Activated naive CD4-positive, alpha-beta T cell treated with anti-CD3 and anti-CD28 coated beads for 36 hours (primary cell): ENCODE measurements around the gene GABRD. TPM values are rescaled to one million over a fixed set of nuclear protein-coding genes. Genes with fewer than 3 reads are reported as not detected.

Experiments used
- CTCF ChIA-PET: fragments of 350-600 bp; sonication (Branson Sonifier 250); formaldehyde crosslinking; loops from one replicate; lab custom pipeline; 2021; ENCODE audit warnings: antibody characterized with exemption; lab: Charles Lee
- DNase-seq: peaks from one replicate; pipeline ENCODE4 v3.0.0-alpha.2; 2020
- H3K27ac Mint-ChIP-seq: one replicate; pipeline ENCODE4 v1.8.0; 2021; ENCODE audit warnings: mild to moderate bottlenecking, mixed read lengths
- H3K27me3 Mint-ChIP-seq: one replicate; pipeline ENCODE4 v1.8.0; 2021; ENCODE audit warnings: low read depth, mixed read lengths
- H3K36me3 Mint-ChIP-seq: one replicate; pipeline ENCODE4 v1.8.0; 2021; ENCODE audit warnings: low read depth, mixed read lengths
- H3K4me1 Mint-ChIP-seq: one replicate; pipeline ENCODE4 v1.8.0; 2021; ENCODE audit warnings: low read depth, mixed read lengths
- H3K4me3 Mint-ChIP-seq: one replicate; pipeline ENCODE4 v1.8.0; 2021; ENCODE audit warnings: mild to moderate bottlenecking, moderate library complexity, mixed read lengths
- H3K9me3 Mint-ChIP-seq: one replicate; pipeline ENCODE4 v1.8.0; 2021; ENCODE audit warnings: mixed read lengths
- intact Hi-C: fragments of 100-400 bp; cut with micrococcal nuclease; formaldehyde crosslinking; loops from one replicate; pipeline ENCODE4 v1.15.1; 2023
- total RNA-seq, 2 experiments: library from RNA; stranded (reverse); gene quantifications; one replicate each; pipeline ENCODE4 v1.2.3, GENCODE V29; 2021

The GABRD gene, protein sequence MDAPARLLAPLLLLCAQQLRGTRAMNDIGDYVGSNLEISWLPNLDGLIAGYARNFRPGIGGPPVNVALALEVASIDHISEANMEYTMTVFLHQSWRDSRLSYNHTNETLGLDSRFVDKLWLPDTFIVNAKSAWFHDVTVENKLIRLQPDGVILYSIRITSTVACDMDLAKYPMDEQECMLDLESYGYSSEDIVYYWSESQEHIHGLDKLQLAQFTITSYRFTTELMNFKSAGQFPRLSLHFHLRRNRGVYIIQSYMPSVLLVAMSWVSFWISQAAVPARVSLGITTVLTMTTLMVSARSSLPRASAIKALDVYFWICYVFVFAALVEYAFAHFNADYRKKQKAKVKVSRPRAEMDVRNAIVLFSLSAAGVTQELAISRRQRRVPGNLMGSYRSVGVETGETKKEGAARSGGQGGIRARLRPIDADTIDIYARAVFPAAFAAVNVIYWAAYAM
- not detected for total RNA-seq

DNA sequence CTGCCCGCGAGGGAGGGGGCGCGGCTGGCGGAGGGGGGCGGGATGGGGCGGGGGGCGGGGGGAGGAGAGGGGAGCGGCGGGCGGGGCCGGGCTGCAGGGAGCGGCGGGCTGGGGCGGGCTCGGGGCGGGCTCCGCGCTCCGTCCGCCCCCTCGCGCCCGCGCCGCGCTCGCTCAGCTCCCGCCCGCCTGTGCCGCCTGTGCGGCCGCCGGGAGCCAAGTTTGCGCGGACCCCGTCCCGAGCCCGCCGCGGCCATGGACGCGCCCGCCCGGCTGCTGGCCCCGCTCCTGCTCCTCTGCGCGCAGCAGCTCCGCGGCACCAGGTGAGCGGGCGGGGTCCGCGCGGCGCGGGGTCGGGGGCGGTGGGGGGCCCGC is at the start of gene GABRD:
TSS of gene GABRD (plus strand) at position 174 of the 372 bp plus-strand sequence. CDS start at position 253, 79 bp downstream.
- Mint-ChIP-seq H3K4me1 (peaks cover 5% of the 10 kb centered on the region), H3K4me3 (peak within 1 kb of the TSS; percentile 46), H3K9me3 (no peaks in the 10 kb centered on the region), H3K27me3 (peaks cover 70% of the 10 kb centered on the region), H3K27ac (no peak within 1 kb of the TSS), H3K36me3 (no peaks in the 10 kb centered on the region)
- CTCF ChIA-PET = interaction anchor here (1.4 kb wide), 1 partner anchor 26 kb away, joined by 3 read pairs; no protein-coding TSS in a partner anchor
- DNase-seq = no peak
- intact Hi-C loops = no loop called here

DNA sequence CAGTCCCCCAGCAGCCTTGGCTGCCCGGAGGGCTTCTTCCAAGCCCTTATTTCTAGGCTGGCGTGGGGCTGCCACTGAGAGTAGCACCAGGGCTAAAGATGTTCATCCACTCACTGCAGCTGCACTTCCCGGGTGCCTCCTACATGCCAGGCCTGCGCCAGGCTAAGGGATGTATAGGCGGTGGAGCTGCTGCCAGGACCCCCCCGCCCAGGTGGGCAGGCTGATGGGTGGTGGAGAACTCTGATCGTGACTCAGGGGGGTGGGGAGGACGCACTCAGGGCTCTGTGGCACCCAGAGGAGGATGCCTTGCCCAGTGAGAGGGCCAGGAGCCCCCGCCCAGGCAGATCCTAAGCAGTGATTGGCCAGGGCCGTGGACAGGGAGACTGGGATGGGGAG is 49.6 kb upstream of the GABRD start:
- intact Hi-C loops = no loop called here
- H3K27me3 Mint-ChIP-seq = no peaks in the 10 kb centered on the region
- no peak overlapping the region for H3K27ac Mint-ChIP-seq
- CTCF ChIA-PET = interaction anchor here (1.3 kb wide), 1 partner anchor 10 kb away, joined by 3 read pairs; no protein-coding TSS in a partner anchor
- H3K4me3 Mint-ChIP-seq = no peak overlapping the region
- no peak for DNase-seq
- H3K9me3 Mint-ChIP-seq = peaks cover 4% of the 10 kb centered on the region
- no peaks in the 10 kb centered on the region for H3K36me3 Mint-ChIP-seq
- no peaks in the 10 kb centered on the region for H3K4me1 Mint-ChIP-seq

- Mint-ChIP-seq H3K27ac (no peak overlapping the region), H3K4me1 (no peaks in the 10 kb centered on the region)
Measured at GRCh38 chr1:1969953-1970716, 49.0 kb upstream of the GABRD start.

DNA sequence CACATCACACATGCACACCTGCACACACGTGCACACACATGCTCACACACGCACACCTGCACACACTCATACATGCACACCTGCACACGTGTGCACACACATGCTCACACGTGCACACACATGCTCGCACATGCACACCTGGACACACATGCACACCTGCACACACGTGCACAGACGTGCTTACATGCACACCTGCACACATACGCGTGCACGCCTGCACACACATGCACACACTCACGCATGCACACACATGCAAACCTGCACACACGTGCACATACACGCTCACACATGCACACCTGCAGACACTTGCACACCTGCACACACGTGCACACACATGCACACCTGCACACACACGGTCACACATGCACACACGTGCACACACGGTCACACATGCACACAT is 48.1 kb upstream of the GABRD start:
- CTCF ChIA-PET = no interaction called here
- no peak for DNase-seq
- Mint-ChIP-seq H3K4me3 (no peak overlapping the region), H3K27me3 (no peaks in the 10 kb centered on the region), H3K36me3 (no peaks in the 10 kb centered on the region), H3K4me1 (no peaks in the 10 kb centered on the region), H3K27ac (no peak overlapping the region), H3K9me3 (peaks cover 4% of the 10 kb centered on the region)
- intact Hi-C loops = no loop called here

More at GRCh38 chr1:1969953-1970716, 49.0 kb upstream of the GABRD start:
- intact Hi-C loops = no loop called here
- peaks cover 4% of the 10 kb centered on the region for H3K9me3 Mint-ChIP-seq
- DNase-seq = no peak
- H3K36me3 Mint-ChIP-seq = no peaks in the 10 kb centered on the region
- no peak overlapping the region for H3K4me3 Mint-ChIP-seq
- H3K27me3 Mint-ChIP-seq = no peaks in the 10 kb centered on the region
- CTCF ChIA-PET = interaction anchor here (1.3 kb wide), 1 partner anchor 11 kb away, joined by 3 read pairs; no protein-coding TSS in a partner anchor

DNA sequence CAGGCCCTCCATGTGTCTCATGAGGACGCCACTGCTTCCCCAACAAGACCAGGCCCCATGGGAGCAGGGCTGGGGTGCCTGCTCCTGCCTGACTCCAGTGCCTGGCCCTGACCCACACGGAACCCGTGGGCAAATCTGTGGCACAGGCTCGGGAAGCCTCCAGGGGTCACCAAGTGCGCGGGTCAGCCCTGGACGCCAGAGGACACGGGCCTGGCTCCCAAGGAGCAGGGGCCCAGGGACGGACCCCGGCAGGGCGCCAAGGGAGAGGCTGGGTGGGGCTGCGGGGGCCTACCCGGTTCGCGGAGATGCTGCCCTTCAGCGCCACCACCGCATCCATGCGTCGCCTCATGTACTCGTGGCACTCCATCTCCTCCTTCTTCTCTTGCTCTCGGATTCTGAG is 47.5 kb upstream of the GABRD start:
- Mint-ChIP-seq H3K36me3 (no peaks in the 10 kb centered on the region), H3K27me3 (no peaks in the 10 kb centered on the region), H3K9me3 (peaks cover 4% of the 10 kb centered on the region), H3K4me1 (no peaks in the 10 kb centered on the region), H3K27ac (no peak overlapping the region), H3K4me3 (no peak overlapping the region)
- CTCF ChIA-PET = no interaction called here
- no peak for DNase-seq
- intact Hi-C loops = no loop called here

- no peaks in the 10 kb centered on the region for H3K36me3 Mint-ChIP-seq
- H3K4me3 Mint-ChIP-seq = no peak overlapping the region
- no peaks in the 10 kb centered on the region for H3K27me3 Mint-ChIP-seq
- intact Hi-C loops = no loop called here
- no peaks in the 10 kb centered on the region for H3K4me1 Mint-ChIP-seq
- CTCF ChIA-PET = interaction anchor here (1.8 kb wide), 1 partner anchor 71 kb away, joined by 3 read pairs; no protein-coding TSS in a partner anchor
- peaks cover 4% of the 10 kb centered on the region for H3K9me3 Mint-ChIP-seq
- no peak overlapping the region for H3K27ac Mint-ChIP-seq
- DNase-seq = no peak
Measured at GRCh38 chr1:1972976-1973715, 46.0 kb upstream of the GABRD start.

- no peak overlapping the region for H3K27ac Mint-ChIP-seq
- CTCF ChIA-PET = interaction anchor here (1.8 kb wide), 1 partner anchor 71 kb away, joined by 3 read pairs; no protein-coding TSS in a partner anchor
- H3K27me3 Mint-ChIP-seq = no peaks in the 10 kb centered on the region
- H3K36me3 Mint-ChIP-seq = no peaks in the 10 kb centered on the region
- intact Hi-C loops = no loop called here
- no peak for DNase-seq
- H3K4me1 Mint-ChIP-seq = no peaks in the 10 kb centered on the region
- H3K9me3 Mint-ChIP-seq = peaks cover 4% of the 10 kb centered on the region
- H3K4me3 Mint-ChIP-seq = no peak overlapping the region
Measured at GRCh38 chr1:1973716-1974642, 45.2 kb upstream of the GABRD start.

- Mint-ChIP-seq H3K4me1 (no peaks in the 10 kb centered on the region), H3K27ac (no peak overlapping the region), H3K4me3 (no peak overlapping the region), H3K9me3 (peaks cover 4% of the 10 kb centered on the region), H3K36me3 (no peaks in the 10 kb centered on the region), H3K27me3 (no peaks in the 10 kb centered on the region)
- intact Hi-C loops = no loop called here
- DNase-seq = no peak
- CTCF ChIA-PET = no interaction called here
Measured at GRCh38 chr1:1974834-1975233, 44.3 kb upstream of the GABRD start.

DNA sequence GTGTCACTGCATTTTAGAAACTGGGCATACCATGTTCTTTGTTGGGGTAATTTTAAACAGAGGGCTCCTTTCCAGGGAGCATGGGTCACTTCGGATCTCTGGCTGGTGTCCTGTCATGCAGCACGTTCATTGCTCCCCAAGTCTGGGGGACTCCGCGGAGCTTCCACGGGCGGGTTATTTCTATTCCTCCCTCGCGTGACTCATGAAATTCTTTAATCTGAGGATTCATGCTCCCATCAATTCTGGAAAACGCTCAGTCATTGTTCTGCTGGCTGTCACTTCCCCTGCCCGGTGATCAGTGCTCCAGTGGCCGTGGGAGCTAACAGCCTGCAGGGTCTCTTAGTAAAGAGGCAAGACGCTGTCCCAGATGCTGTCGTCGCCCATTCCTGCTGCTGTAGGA is 43.6 kb upstream of the GABRD start:
- H3K4me3 Mint-ChIP-seq = no peak overlapping the region
- H3K36me3 Mint-ChIP-seq = no peaks in the 10 kb centered on the region
- H3K27ac Mint-ChIP-seq = no peak overlapping the region
- no peaks in the 10 kb centered on the region for H3K4me1 Mint-ChIP-seq
- DNase-seq = no peak
- CTCF ChIA-PET = interaction anchor here (0.6 kb wide), 1 partner anchor 30 kb away, joined by 4 read pairs; no protein-coding TSS in a partner anchor
- intact Hi-C loops = no loop called here
- peaks cover 4% of the 10 kb centered on the region for H3K9me3 Mint-ChIP-seq
- H3K27me3 Mint-ChIP-seq = no peaks in the 10 kb centered on the region

GRCh38 chr1:1976031-1976430 is 43.1 kb upstream of the GABRD start:
- Mint-ChIP-seq H3K27me3 (no peaks in the 10 kb centered on the region), H3K36me3 (no peaks in the 10 kb centered on the region), H3K27ac (no peak overlapping the region), H3K4me1 (no peaks in the 10 kb centered on the region), H3K9me3 (peaks cover 2% of the 10 kb centered on the region), H3K4me3 (no peak overlapping the region)
- CTCF ChIA-PET = interaction anchor here (0.6 kb wide), 1 partner anchor 31 kb away, joined by 4 read pairs; no protein-coding TSS in a partner anchor
- DNase-seq = no peak
- intact Hi-C loops = no loop called here

DNA sequence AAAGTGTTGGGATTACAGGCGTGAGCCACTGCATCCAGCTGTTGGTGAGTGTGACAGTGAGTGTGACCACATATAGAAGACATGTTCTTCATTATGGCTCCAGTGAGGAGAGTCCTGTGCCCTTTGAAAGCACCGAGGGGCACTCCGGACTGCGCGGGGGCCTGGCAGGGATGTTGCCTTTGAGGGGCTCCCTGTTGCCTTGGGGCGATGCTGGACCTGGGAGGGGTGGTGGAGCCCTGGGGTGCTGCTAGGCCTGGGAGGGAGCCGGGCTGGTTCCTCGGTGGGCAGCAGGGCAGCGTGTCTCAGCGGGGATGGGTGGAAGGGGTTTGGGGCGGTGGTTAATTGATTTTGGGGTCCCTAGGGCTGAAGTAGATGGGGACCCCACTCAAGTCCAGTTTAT is 41.0 kb upstream of the GABRD start:
- H3K36me3 Mint-ChIP-seq = no peaks in the 10 kb centered on the region
- H3K27ac Mint-ChIP-seq = no peak overlapping the region
- CTCF ChIA-PET = no interaction called here
- H3K4me1 Mint-ChIP-seq = no peaks in the 10 kb centered on the region
- intact Hi-C loops = no loop called here
- no peaks in the 10 kb centered on the region for H3K9me3 Mint-ChIP-seq
- no peak overlapping the region for H3K4me3 Mint-ChIP-seq
- no peaks in the 10 kb centered on the region for H3K27me3 Mint-ChIP-seq
- DNase-seq = no peak
